Heart left ventricle (tissue), 16 donors: ENCODE measurements around the gene CACNA1S. TPM values are rescaled to one million over a fixed set of nuclear protein-coding genes. Genes with fewer than 3 reads are reported as not detected.

Experiments
- ATAC-seq, 4 donors: fragments of 200-7000 bp; cut with Tn5 transposase; one replicate each; pipeline ENCODE4 v1.9.1; 2020 to 2022; ENCODE audit warnings: moderate library complexity in 4 of 4, mild to moderate bottlenecking in 3 of 4, moderate number of reproducible peaks in 1 of 4
- DNase-seq, 5 donors: peaks; one replicate each; pipeline ENCODE4 v3.0.0-alpha.2; 2020
- H3K27ac ChIP-seq, 12 donors: fragments of 200-600 bp; sonication (generic) in 4 of 12; one replicate each; pipeline versions ENCODE4 v1.5.0 to v1.8.0; 2016 to 2022; ENCODE audit warnings: mild to moderate bottlenecking in 2 of 12
- H3K27me3 ChIP-seq, 9 donors: fragments of 200-600 bp; sonication (generic) in 2 of 9; one replicate each; pipeline versions ENCODE4 v1.5.1 to v1.8.0; 2016 to 2022; ENCODE audit warnings: mild to moderate bottlenecking in 3 of 9
- H3K36me3 ChIP-seq, 9 donors: fragments of 200-600 bp; sonication (generic) in 2 of 9; one replicate each; pipeline versions ENCODE4 v1.5.0 to v1.8.0; 2018 to 2022; ENCODE audit warnings: mild to moderate bottlenecking in 2 of 9
- H3K4me1 ChIP-seq, 12 donors: fragments of 200-600 bp; sonication (generic) in 4 of 12; one replicate each; pipeline versions ENCODE4 v1.5.0 to v1.8.0; 2016 to 2022; ENCODE audit warnings: mild to moderate bottlenecking in 3 of 12
- H3K4me3 ChIP-seq, 12 donors: fragments of 200-600 bp; sonication (generic) in 4 of 12; one replicate each; pipeline versions ENCODE4 v1.5.0 to v1.8.0; 2017 to 2022; ENCODE audit warnings: mild to moderate bottlenecking in 9 of 12, moderate library complexity in 4 of 12
- H3K9me3 ChIP-seq, 12 donors: fragments of 200-600 bp; sonication (generic) in 4 of 12; one replicate each; pipeline versions ENCODE4 v1.5.0 to v1.8.0; 2016 to 2022; ENCODE audit warnings: mild to moderate bottlenecking in 1 of 12
- CTCF ChIP-seq, 12 donors: fragments of 200-600 bp; sonication (generic) in 4 of 12; IDR thresholded peaks; one replicate each; pipeline versions ENCODE4 v1.5.0 to v1.8.0; 2018 to 2022; ENCODE audit warnings: antibody characterized with exemption in 12 of 12, mild to moderate bottlenecking in 5 of 12
- POLR2A ChIP-seq, 2 donors: fragments of 450-650 bp; IDR thresholded peaks; one replicate each; pipeline ENCODE4 v1.6.1; 2017; ENCODE audit warnings: antibody characterized with exemption in 2 of 2, mild to moderate bottlenecking in 2 of 2, moderate library complexity in 2 of 2
- WGBS, 4 donors: extraction: QIAGEN DNeasy Blood & Tissue Kit in 2 of 4; methylation state at CpG; one replicate each; pipeline versions ENCODE4 v1.1.5 to v1.1.7; 2013 to 2018; 5-methylcytosine and 5-hydroxymethylcytosine counted together
- intact Hi-C, 10 donors: fragments of 100-400 bp; cut with DNase I; formaldehyde crosslinking; loops; one replicate each; pipeline versions ENCODE4 v1.11.1 to v1.14.2; 2022
- polyA plus RNA-seq, 2 donors: library from polyadenylated mRNA; stranded (reverse); fragments of 200-250 nt; gene quantifications; one replicate each; pipeline ENCODE4 v1.2.3, GENCODE V29; 2013
- total RNA-seq, 9 donors: library from RNA; depleted of rRNA in 2 of 9; stranded (reverse); fragments of >200 nt in 2 of 9; fragmentation: NEBNext Ultra II Directional in 3 of 9; extraction: Animal tissue kit (Norgen Biotek cat#: 25700) in 3 of 9; gene quantifications; one replicate each; pipeline versions ENCODE4 v1.1.0 to v1.2.4, GENCODE V29; 2016 to 2023
- donor health status: ischemic (EF 13 %, LVEDD 7.1; RV severe dilation, severe dysfunction).
- donor health status: healthy with polysubstance abuse.
- donor health status: DM: no; HTN: yes; CAD: no.
- donor health status: DM: no; HTN: no; CAD: no.
- donor health status: ischemic (EF 25% LVEDD 6.9; RV normal size, moderate dysfunction).
- donor health status: ischemic (EF 25% LVEDD 5.7; RV mildly dilated, moderate dysfunction).
- donor health status: healthy.
- donor health status: DM: yes; HTN: yes; CAD: no.
- donor health status: ischemic (EF 35%, LVEDD 5.7; RV mildly dilated, moderate dysfunction).
- donor health status: nonischemic (EF 11% LVEDD 7.7; RV severe dilation, severe dysfunction).
- donor health status: DM: yes; HTN: yes; CAD: no.
- donor health status: PGD.
- donor health status: ischemic (EF 29% LVEDD 5.4; RV normal size, mild dysfunction).
- donor health status: nonischemic (EF 23%, LVEDD 6.1; RV moderate dilation, normal function).

Gene CACNA1S
- total and polyA plus RNA-seq, 11 donors, result not detected

- H3K27me3 ChIP-seq, result no peaks in the 10 kb centered on the region
- peak; percentile 81 to 90 (median 84) for DNase-seq
- peak within 1 kb of the TSS; percentile 12 to 75 (median 58) for H3K4me3 ChIP-seq
- intact Hi-C loops, result loop anchor here in 1 of 10 donors (10.0 kb wide), 1 partner anchor 399 kb away; the partner anchor contains the start of gene KIF14
- 1 to 5% (median 1%) methylated on average over 15 to 53 of the region's 53 CpGs for WGBS, 4 donors
- H3K27ac ChIP-seq, result peak within 1 kb of the TSS in 3 of 12 donors; percentile 15 to 83 (median 29)
- H3K9me3 ChIP-seq, result no peaks in the 10 kb centered on the region
- ATAC-seq, result peak; percentile 68 to 97 (median 86)
- peaks cover 0 to 93% (median 24%) of the 10 kb centered on the region in 12 donors for H3K4me1 ChIP-seq
- H3K36me3 ChIP-seq, result no peaks in the 10 kb centered on the region
- no peak for TF ChIP-seq POLR2A (IDR thresholded peaks at IDR 0.05)
- TF ChIP-seq CTCF (IDR thresholded peaks at IDR 0.05), result no peak
These were observed 88.7 kb downstream of the CACNA1S start, which contains the start of gene KIF21B for GRCh38 chr1:201023517-201023902. TSS of gene KIF21B (minus strand) at chr1:201023714. CDS start at chr1:201023383, 331 bp downstream.

GRCh38 chr1:201022820-201023516 lies 89.3 kb downstream of the CACNA1S start:
- 5 to 14% (median 5%) methylated on average over 14 to 56 of the region's 56 CpGs for whole genome bisulfite sequencing, 4 donors
- TF ChIP-seq POLR2A (IDR thresholded peaks at IDR 0.05), result no peak
- no peak for TF ChIP-seq CTCF (IDR thresholded peaks at IDR 0.05)
- no peaks in the 10 kb centered on the region for H3K27me3 ChIP-seq
- H3K4me3 ChIP-seq, result peak overlapping the region; percentile 12 to 75 (median 58)
- ATAC-seq, result no peak
- H3K36me3 ChIP-seq, result no peaks in the 10 kb centered on the region
- peak overlapping the region in 3 of 12 donors; percentile 15 to 83 (median 29) for H3K27ac ChIP-seq
- H3K4me1 ChIP-seq, result peaks cover 0 to 93% (median 20%) of the 10 kb centered on the region in 12 donors
- intact Hi-C loops, result loop anchor here in 1 of 10 donors (10.0 kb wide), 1 partner anchor 398 kb away; the partner anchor contains the start of gene KIF14
- no peak for DNase-seq
- no peaks in the 10 kb centered on the region for H3K9me3 ChIP-seq

- no peak for TF ChIP-seq POLR2A (IDR thresholded peaks at IDR 0.05)
- no peak for TF ChIP-seq CTCF (IDR thresholded peaks at IDR 0.05)
- Histone ChIP-seq H3K27me3 (peaks cover 0 to 1% (median 0%) of the 10 kb centered on the region in 9 donors), H3K27ac (peak overlapping the region in 1 of 12 donors; percentile 83), H3K4me3 (peak overlapping the region in 10 of 12 donors; percentile 51 to 75 (median 60)), H3K36me3 (no peaks in the 10 kb centered on the region), H3K9me3 (no peaks in the 10 kb centered on the region), H3K4me1 (peaks cover 0 to 93% (median 19%) of the 10 kb centered on the region in 12 donors)
- 73 to 93% (median 79%) methylated on average over 2 of the region's 2 CpGs for WGBS, 4 donors
- intact Hi-C loops, result loop anchor here in 1 of 10 donors (10.0 kb wide), 1 partner anchor 398 kb away; the partner anchor contains the start of gene KIF14
- DNase-seq (no peak), ATAC-seq (no peak)
These were observed 89.8 kb downstream of the CACNA1S start for GRCh38 chr1:201022493-201022819.
